Activated CD4-positive, CD25-positive, alpha-beta regulatory T cell treated with anti-CD3 and anti-CD28 coated beads, Interleukin-2, amount 50 U/mL, for 72 hours (primary cell): ENCODE data around the gene P2RY12.
"Not testable (repeated sequence)": the region's sequence is repeated elsewhere in the genome, so short reads cannot be mapped to it uniquely, and the experiment has no call there.

Source experiments
- DNase-seq: peaks from one replicate; pipeline ENCODE4 v3.0.0; 2021

P2RY12 gene

GRCh38 chr3:151392191-151392590, 7.6 kb upstream of the P2RY12 start:
- DNase-seq: not testable (repeated sequence)

- DNase-seq: no peak
These were observed 7.2 kb upstream of the P2RY12 start for GRCh38 chr3:151391720-151392119.

GRCh38 chr3:151387842-151388241, 3.3 kb upstream of the P2RY12 start:
- no peak for DNase-seq

- DNase-seq: no peak
These were observed 2.9 kb upstream of the P2RY12 start for GRCh38 chr3:151387432-151387831.

GRCh38 chr3:151386056-151386455, 1.5 kb upstream of the P2RY12 start:
- DNase-seq: no peak

- no peak for DNase-seq
These were observed 597 bp downstream of the P2RY12 start for GRCh38 chr3:151383956-151384355.

- no peak for DNase-seq
These were observed 1.4 kb downstream of the P2RY12 start for GRCh38 chr3:151383111-151383510.

GRCh38 chr3:151382671-151383070, 1.9 kb downstream of the P2RY12 start:
- DNase-seq: no peak

GRCh38 chr3:151379083-151379734, 5.3 kb downstream of the P2RY12 start:
- DNase-seq: no peak

GRCh38 chr3:151377768-151378385, 6.7 kb downstream of the P2RY12 start:
- DNase-seq: no peak

- no peak for DNase-seq
These were observed 12.3 kb downstream of the P2RY12 start for GRCh38 chr3:151372063-151372820.

- no peak for DNase-seq
These were observed 13.0 kb downstream of the P2RY12 start for GRCh38 chr3:151371526-151371925.

GRCh38 chr3:151367448-151367847, 17.1 kb downstream of the P2RY12 start:
- DNase-seq: no peak

- no peak for DNase-seq
These were observed 17.6 kb downstream of the P2RY12 start for GRCh38 chr3:151366993-151367392.

- no peak for DNase-seq
These were observed 21.8 kb downstream of the P2RY12 start for GRCh38 chr3:151362751-151363174.

- no peak for DNase-seq
These were observed 27.1 kb downstream of the P2RY12 start for GRCh38 chr3:151357463-151357850.

GRCh38 chr3:151356794-151357462, 27.6 kb downstream of the P2RY12 start:
- no peak for DNase-seq

- no peak for DNase-seq
These were observed 32.9 kb downstream of the P2RY12 start for GRCh38 chr3:151351648-151352047.

- no peak for DNase-seq
These were observed 33.3 kb downstream of the P2RY12 start for GRCh38 chr3:151351219-151351618.

- no peak for DNase-seq
These were observed 33.9 kb downstream of the P2RY12 start for GRCh38 chr3:151350656-151351055.

- DNase-seq: no peak
These were observed 37.1 kb downstream of the P2RY12 start for GRCh38 chr3:151347432-151347831.

- no peak for DNase-seq
These were observed 38.3 kb downstream of the P2RY12 start for GRCh38 chr3:151346292-151346691.

GRCh38 chr3:151345859-151346258, 38.7 kb downstream of the P2RY12 start:
- DNase-seq: no peak

GRCh38 chr3:151331696-151332095, 52.9 kb downstream of the P2RY12 start:
- DNase-seq: no peak
